Subcutaneous adipose tissue (tissue), 4 donors: Measurements from ENCODE around the gene TCEANC2. TPM values are rescaled to one million over a fixed set of nuclear protein-coding genes. Genes with fewer than 3 reads are reported as not detected.

Experiments
- CTCF ChIP-seq: fragments of 450-650 bp; IDR thresholded peaks from one replicate; pipeline ENCODE4 v1.5.1; 2016; ENCODE audit warnings: low read depth, mild to moderate bottlenecking, control low read depth, antibody characterized with exemption, moderate library complexity
- total RNA-seq, 4 donors: library from RNA; depleted of rRNA; stranded (reverse); fragments of >200 nt; gene quantifications; one replicate each; pipeline ENCODE4 v1.1.0, GENCODE V29; 2016

Gene TCEANC2
- 1 to 10 TPM; 3.3 to 5.6 (median 4.4) TPM for total RNA-seq

DNA sequence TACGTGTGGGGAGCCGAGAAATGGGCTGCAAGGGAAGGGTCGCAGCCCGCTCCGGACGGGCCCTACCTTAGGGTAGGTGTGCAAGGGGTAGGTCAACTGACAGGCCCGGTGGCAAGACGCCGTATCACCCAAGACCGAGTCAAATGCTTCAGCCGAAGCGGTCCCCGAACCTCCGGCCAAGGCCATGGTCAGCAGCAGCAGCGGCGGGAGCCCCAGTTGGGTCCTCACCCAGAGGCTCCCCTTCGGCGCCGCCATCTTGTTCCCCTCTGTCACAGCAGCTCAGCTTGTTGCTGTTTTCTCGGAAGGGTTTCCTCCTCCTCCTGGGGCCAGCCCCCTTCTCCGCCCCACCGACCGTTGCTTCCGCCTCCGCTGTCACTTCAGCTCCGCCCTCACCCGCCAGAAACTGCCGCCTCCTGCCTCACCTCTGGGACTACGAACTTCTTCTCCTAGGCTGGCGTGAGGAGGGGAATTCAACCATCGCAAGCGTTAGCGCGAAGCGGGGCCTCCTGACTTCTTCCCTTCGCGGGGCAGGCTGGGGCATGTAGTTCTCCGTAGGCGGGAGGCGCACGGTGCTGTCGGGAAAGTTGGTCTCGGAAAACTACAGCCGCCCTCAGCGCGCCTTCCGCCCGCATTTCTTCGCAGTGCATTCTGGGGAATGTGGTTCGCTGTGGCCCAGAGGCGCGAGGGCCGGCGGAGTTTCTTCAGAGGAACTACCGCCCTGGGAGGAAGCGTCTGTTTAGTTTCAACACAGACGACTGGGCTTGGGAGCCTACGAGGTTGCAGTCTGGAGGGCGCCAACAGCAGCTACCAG, at the start of gene TCEANC2, which contains the start of gene TMEM59:
Gene TCEANC2 (plus strand): TSS at position 675 of the 811 bp plus-strand sequence. CDS start 815 bp downstream, outside the sequence.
Gene TMEM59 (minus strand): TSS at position 271 of the 811 bp plus-strand sequence. CDS start 16 bp downstream, at position 255.
- TF ChIP-seq CTCF: no peak

- no peak for TF ChIP-seq CTCF
Observed at GRCh38 chr1:54004481-54005049, 48.8 kb upstream of the TCEANC2 start.

DNA sequence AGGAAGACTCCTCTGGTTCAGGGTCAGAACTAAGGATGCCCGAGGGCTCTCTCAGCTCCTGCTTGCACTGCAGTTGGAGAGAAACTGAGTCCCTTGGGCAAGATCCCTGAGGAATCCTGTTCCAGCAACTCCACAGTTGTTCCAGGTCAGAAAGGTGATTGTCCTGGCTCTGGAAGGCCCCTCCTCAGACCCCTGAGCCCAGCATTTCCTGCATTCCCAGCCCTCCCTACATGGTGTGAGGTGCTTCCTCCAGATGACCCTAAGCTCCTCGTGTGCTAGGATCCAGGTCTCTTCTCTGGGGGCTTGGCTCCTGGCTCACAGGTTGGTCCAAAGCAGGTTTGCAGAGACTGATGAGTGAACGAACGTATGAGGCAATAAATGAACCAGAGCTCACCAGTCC, 46.9 kb upstream of the TCEANC2 start:
- TF ChIP-seq CTCF: no peak

DNA sequence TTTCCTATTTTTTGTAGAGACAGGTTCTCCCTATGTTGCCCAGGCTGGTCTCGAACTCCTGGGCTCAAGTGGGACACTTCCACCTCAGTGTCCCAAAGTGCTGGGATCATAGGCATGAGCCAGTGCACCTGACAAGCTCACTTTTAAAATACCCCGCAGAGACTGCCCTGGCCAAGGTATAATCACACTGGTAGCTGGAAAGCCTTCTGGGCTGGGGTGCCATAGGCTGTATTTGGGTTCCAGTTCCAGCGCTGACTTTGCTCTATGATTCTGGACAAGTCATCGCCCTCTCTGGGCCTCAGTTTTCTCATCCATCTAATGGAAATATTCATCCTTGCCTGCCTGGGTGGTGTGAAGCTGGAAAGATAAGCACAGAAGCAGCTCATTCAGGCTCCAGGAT, 45.8 kb upstream of the TCEANC2 start:
- TF ChIP-seq CTCF: no peak

DNA sequence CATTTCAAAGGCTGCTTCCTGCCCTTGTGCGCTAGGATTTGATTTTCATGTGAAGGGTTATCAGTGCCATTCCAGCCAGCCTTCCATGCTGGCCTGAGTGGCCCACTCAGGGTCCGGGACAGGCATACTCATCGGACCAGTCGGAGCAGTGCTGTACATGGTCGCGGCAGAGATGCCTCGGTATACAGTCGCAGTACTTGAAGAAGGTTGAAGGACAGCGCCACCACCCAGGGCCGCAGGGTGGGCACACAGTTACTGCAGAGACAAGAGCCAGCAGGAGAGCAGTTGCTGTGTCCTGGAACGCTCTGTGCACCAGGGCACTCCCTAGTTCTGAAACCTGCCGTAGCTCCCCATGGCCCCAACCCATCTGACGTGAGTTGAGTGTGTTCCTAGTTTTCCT, 44.5 kb upstream of the TCEANC2 start:
- TF ChIP-seq CTCF: no peak

GRCh38 chr1:54009406-54009805, 44.0 kb upstream of the TCEANC2 start:
- no peak for TF ChIP-seq CTCF

DNA sequence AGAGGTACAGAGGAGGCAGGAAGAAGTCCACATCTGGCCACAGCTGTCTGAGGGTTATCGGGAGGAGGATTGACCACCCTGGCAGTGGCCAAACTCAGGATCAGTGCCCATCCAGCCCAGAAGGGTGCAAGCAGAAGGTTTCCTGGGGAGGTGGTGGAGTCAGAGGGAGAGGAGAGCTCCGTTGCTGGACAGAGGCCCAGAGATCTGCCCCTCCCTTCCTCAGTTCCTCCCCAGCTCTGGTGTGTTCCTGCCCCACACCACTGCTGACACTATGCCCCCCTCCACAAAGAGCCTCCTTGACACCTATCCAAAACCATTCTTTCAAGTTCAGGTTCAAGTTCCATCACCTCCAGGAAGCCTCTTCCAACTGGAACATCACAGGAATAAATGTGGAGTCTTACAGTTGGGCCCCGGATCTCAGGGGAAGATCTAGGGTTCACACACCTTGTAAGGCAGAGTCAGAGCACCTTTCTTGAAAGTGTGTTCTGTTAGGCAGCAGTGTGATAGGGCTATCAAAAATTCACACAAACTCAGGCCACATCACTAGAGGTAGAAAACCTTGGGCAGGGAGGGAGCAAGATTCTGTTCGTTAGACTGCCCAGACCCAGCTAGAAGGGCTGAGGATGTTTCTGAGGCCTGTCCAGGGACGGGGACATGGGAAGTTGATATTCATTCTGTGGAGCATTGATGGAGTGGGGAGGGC, 42.8 kb upstream of the TCEANC2 start:
- no peak for TF ChIP-seq CTCF
